ENCODE measurements around the gene RGS14. TPM values are rescaled to one million over a fixed set of nuclear protein-coding genes. Genes with fewer than 3 reads are reported as not detected.

Gene RGS14
- total RNA-seq, 1 experiment from 2014 or later = 9.4 TPM

DNA sequence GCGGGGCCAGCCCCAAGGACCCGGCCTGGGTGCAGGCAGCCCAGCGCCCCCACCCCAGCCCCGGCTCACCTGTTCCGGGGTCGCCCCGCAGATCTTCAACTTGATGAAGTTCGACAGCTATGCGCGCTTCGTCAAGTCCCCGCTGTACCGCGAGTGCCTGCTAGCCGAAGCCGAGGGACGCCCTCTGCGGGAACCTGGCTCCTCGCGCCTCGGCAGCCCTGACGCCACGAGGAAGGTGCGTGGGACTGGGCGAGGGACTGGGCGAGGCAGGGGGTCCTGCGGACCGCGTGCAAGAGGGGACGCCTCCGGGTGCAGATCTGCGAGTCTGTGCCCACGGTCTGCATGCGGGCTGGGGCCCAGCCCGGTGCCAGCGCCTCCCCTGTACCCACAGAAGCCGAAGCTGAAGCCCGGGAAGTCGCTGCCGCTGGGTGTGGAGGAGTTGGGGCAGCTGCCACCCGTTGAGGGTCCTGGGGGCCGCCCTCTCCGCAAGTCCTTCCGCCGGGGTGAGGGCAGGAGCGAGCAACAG is 9.7 kb downstream of the RGS14 start:
- Histone ChIP-seq H4K20me1 (ENCODE audit: insufficient read depth) (no peaks in the 10 kb centered on the region), H3K27me3 (ENCODE audit: insufficient read depth, low read length) (no peaks in the 10 kb centered on the region), H3K9me2 (ENCODE audit: insufficient read depth) (no peaks in the 10 kb centered on the region), H3K36me3 (ENCODE audit: control insufficient read depth in 1 of 2, insufficient read depth in 2 of 2, low read length in 2 of 2) (no peaks in the 10 kb centered on the region), H3K4me1 (ENCODE audit: control insufficient read depth in 1 of 2, insufficient read depth in 2 of 2, low read length in 2 of 2) (peaks cover 27 to 61% of the 10 kb centered on the region in 2 experiments), H3K9me3 (ENCODE audit: control insufficient read depth in 1 of 2, insufficient read depth in 1 of 2, low read depth in 1 of 2, low read length in 2 of 2) (no peaks in the 10 kb centered on the region), H3K4me3 (replicated peaks in 1 of 2; ENCODE audit: low read depth in 1 of 2, low read length in 2 of 2) (no peak overlapping the region), H2AFZ (ENCODE audit: low read depth, low read length, poor library complexity, severe bottlenecking) (no peak overlapping the region), H3K9ac (ENCODE audit: low read length) (no peak overlapping the region), H3K4me2 (ENCODE audit: low read length) (peak overlapping the region; percentile 64), H3K79me2 (ENCODE audit: insufficient read depth, low read length) (no peaks in the 10 kb centered on the region), H3K27ac (ENCODE audit: low read depth, low read length) (no peak overlapping the region; the same call in 1 of the 2 replicates)
- no TSS peak for BruUV-seq (replicated peaks)
- TF ChIP-seq SRF (IDR thresholded peaks at IDR 0.05; ENCODE audit: low read depth) = no peak
- TF ChIP-seq TCF7L2 (IDR thresholded peaks at IDR 0.05; ENCODE audit: borderline replicate concordance, extremely low read depth, insufficient read depth, insufficient read length) = no peak
- TF ChIP-seq EZH2phosphoT487 (IDR thresholded peaks at IDR 0.05; ENCODE audit: borderline replicate concordance) = no peak
- TF ChIP-seq, protein P1, sequence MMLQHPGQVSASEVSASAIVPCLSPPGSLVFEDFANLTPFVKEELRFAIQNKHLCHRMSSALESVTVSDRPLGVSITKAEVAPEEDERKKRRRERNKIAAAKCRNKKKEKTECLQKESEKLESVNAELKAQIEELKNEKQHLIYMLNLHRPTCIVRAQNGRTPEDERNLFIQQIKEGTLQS (IDR thresholded peaks at IDR 0.05) = no peak
- no peak for TF ChIP-seq CEBPB (IDR thresholded peaks at IDR 0.05; ENCODE audit: low read depth)
- CTCF ChIA-PET = interaction anchor here (0.6 to 1.0 kb wide), 4 partner anchors 16 to 90 kb away, joined by 3 to 6 read pairs (median 5); partner anchors contain the start of gene LMAN2
- RAD21 ChIA-PET (ENCODE audit: low non-redundant PET in 1 of 2, low total read pairs in 2 of 2, uncharacterized antibody in 2 of 2, unreplicated experiment in 2 of 2) = no interaction called here
- intact Hi-C loops (cut with micrococcal nuclease) = no loop called here
- DNase-seq (ENCODE audit: low read depth, low spot score) (no peak), ATAC-seq (no peak)
- POLR2A ChIA-PET = interaction anchor here (1.0 kb wide), 1 partner anchor 15 kb away, joined by 3 read pairs; the partner anchor contains the start of gene LMAN2

DNA sequence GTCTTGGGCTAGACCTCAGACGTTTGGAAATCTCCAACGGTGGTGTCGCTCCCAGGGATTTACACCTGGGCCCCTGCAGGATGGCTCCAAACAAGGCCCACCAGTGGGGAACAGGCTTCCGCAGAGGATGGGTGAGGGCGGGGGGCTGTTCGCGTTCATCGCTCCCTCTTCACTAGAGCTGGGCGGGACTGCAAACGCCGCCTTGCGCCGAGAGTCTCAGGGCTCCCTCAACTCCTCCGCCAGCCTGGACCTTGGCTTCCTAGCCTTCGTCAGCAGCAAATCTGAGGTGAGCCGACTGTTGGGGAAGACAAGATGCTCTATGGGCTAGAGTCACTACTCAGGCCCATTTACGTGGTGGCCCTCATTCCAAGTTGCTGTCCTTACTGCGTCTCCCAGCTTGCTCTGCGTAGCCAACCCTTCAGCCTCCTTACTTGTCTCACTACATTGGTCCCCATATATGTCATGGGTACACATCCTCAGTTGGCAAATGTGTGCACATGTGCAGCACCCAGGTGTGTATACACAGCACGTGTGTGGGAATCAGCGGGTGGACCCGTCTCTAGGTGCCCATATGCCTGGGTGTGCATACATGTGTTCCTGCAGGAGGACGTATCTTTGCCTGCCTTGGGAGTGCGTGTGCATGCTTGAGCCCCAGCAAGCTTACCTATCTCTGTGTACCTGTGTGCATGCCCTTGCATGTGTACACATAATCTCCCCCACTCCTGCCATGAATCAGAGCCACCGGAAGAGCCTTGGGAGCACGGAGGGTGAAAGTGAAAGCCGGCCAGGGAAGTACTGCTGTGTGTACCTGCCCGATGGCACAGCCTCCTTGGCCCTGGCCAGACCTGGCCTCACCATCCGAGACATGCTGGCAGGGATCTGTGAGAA is 10.5 kb downstream of the RGS14 start:
- no peak for ATAC-seq
- Histone ChIP-seq H3K9ac (ENCODE audit: low read length) (no peak overlapping the region), H3K79me2 (ENCODE audit: insufficient read depth, low read length) (no peaks in the 10 kb centered on the region), H3K4me3 (replicated peaks in 1 of 2; ENCODE audit: low read depth in 1 of 2, low read length in 2 of 2) (no peak overlapping the region), H3K9me2 (ENCODE audit: insufficient read depth) (no peaks in the 10 kb centered on the region), H3K4me2 (ENCODE audit: low read length) (no peak overlapping the region), H3K36me3 (ENCODE audit: control insufficient read depth in 1 of 2, insufficient read depth in 2 of 2, low read length in 2 of 2) (no peaks in the 10 kb centered on the region), H3K27ac (ENCODE audit: low read depth, low read length) (no peak overlapping the region), H4K20me1 (ENCODE audit: insufficient read depth) (no peaks in the 10 kb centered on the region), H3K27me3 (ENCODE audit: insufficient read depth, low read length) (no peaks in the 10 kb centered on the region), H3K4me1 (ENCODE audit: control insufficient read depth in 1 of 2, insufficient read depth in 2 of 2, low read length in 2 of 2) (peaks cover 22 to 54% of the 10 kb centered on the region in 2 experiments), H2AFZ (ENCODE audit: low read depth, low read length, poor library complexity, severe bottlenecking) (no peak overlapping the region), H3K9me3 (ENCODE audit: control insufficient read depth in 1 of 2, insufficient read depth in 1 of 2, low read depth in 1 of 2, low read length in 2 of 2) (no peaks in the 10 kb centered on the region)
- POLR2A ChIA-PET = interaction anchor here (1.0 to 1.4 kb wide), 2 partner anchors 11 to 16 kb away, joined by 3 to 4 read pairs; no protein-coding TSS in a partner anchor
- RAD21 ChIA-PET (ENCODE audit: low non-redundant PET in 1 of 2, low total read pairs in 2 of 2, uncharacterized antibody in 2 of 2, unreplicated experiment in 2 of 2) = no interaction called here
- intact Hi-C loops (cut with micrococcal nuclease) = no loop called here
- CTCF ChIA-PET = interaction anchor here (0.7 to 3.3 kb wide), 12 partner anchors 7 to 254 kb away, joined by 3 to 50 read pairs (median 6); partner anchors contain the start of gene LMAN2
- no peak for DNase-seq (ENCODE audit: low read depth, low spot score)
- no TSS peak for BruUV-seq (replicated peaks)
- no peak for TF ChIP-seq EZH2 (IDR thresholded peaks at IDR 0.05)
- no peak for TF ChIP-seq SIN3A (IDR thresholded peaks at IDR 0.05; ENCODE audit: low read depth)
- TF ChIP-seq, protein P1 (IDR thresholded peaks at IDR 0.05) = no peak
- no peak for TF ChIP-seq TCF7L2 (IDR thresholded peaks at IDR 0.05; ENCODE audit: borderline replicate concordance, extremely low read depth, insufficient read depth, insufficient read length)
- TF ChIP-seq, protein P2, sequence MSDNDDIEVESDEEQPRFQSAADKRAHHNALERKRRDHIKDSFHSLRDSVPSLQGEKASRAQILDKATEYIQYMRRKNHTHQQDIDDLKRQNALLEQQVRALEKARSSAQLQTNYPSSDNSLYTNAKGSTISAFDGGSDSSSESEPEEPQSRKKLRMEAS (IDR thresholded peaks at IDR 0.05) = no peak
- TF ChIP-seq, protein P3, sequence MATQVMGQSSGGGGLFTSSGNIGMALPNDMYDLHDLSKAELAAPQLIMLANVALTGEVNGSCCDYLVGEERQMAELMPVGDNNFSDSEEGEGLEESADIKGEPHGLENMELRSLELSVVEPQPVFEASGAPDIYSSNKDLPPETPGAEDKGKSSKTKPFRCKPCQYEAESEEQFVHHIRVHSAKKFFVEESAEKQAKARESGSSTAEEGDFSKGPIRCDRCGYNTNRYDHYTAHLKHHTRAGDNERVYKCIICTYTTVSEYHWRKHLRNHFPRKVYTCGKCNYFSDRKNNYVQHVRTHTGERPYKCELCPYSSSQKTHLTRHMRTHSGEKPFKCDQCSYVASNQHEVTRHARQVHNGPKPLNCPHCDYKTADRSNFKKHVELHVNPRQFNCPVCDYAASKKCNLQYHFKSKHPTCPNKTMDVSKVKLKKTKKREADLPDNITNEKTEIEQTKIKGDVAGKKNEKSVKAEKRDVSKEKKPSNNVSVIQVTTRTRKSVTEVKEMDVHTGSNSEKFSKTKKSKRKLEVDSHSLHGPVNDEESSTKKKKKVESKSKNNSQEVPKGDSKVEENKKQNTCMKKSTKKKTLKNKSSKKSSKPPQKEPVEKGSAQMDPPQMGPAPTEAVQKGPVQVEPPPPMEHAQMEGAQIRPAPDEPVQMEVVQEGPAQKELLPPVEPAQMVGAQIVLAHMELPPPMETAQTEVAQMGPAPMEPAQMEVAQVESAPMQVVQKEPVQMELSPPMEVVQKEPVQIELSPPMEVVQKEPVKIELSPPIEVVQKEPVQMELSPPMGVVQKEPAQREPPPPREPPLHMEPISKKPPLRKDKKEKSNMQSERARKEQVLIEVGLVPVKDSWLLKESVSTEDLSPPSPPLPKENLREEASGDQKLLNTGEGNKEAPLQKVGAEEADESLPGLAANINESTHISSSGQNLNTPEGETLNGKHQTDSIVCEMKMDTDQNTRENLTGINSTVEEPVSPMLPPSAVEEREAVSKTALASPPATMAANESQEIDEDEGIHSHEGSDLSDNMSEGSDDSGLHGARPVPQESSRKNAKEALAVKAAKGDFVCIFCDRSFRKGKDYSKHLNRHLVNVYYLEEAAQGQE (IDR thresholded peaks at IDR 0.05; ENCODE audit: low read depth) = no peak
- TF ChIP-seq POLR2AphosphoS5 (IDR thresholded peaks at IDR 0.05; ENCODE audit: low read depth, low read length) = no peak
- no peak for TF ChIP-seq POLR2A (IDR thresholded peaks at IDR 0.05; ENCODE audit: borderline replicate concordance, extremely low read depth, insufficient read depth, insufficient read length)

Measured in HCT116 (cell line).